GM12801 (cell line): Measurements from ENCODE around the gene KNDC1.

Experiments used
- TF ChIP-seq, protein P1 (sequence below): IDR thresholded peaks from one replicate; pipeline ENCODE4 v1.5.1; 2011; ENCODE audit warnings: control low read depth; ENCODE audit not compliant: insufficient read length; ENCODE audit errors: extremely low read depth

Gene KNDC1

DNA sequence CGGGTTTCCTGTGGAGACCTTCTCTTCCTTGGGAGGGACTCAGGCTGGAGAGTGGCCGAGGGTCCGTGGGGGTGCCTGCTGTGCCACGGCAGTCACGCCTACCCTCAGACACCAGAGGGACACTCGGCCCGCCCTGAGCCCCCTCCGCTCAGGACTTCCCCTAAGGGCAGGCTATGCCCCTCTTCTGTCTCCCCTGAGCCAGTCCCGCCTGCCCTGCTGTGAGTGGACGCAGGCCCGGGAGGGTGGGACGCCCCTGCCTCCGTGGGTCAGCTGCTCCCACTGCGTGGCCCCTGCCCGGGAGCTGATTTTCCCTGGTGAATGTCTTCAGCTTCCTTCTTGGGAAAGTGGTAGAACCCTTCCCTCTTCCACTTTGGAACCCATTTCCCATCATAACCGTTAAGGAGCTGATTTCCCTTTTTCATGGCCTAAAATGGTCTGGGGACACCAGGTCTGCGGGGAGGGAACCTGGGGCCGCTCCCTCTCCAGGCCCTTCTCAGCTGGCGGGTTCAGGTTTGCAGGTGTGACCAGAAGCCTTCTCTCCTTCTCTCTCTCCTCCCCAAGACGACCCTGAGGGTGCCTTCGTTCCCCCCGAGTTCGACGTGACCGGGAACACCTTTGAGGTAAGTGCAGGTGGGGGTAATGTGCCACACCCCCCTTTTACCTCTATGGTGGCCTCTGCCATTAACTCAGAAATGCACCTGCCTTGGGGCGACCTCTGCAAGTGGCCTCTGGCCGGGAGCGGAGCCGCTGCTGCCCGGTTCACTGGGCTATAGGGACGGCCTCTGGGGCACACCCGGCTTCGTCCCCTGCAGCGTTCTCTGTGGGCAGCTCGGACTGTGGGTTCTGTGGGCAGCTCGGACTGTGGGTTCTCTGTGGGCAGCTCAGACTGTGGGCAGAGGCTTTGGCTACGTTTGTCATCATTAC is 7.9 kb downstream of the KNDC1 start:
- TF ChIP-seq, protein P1, sequence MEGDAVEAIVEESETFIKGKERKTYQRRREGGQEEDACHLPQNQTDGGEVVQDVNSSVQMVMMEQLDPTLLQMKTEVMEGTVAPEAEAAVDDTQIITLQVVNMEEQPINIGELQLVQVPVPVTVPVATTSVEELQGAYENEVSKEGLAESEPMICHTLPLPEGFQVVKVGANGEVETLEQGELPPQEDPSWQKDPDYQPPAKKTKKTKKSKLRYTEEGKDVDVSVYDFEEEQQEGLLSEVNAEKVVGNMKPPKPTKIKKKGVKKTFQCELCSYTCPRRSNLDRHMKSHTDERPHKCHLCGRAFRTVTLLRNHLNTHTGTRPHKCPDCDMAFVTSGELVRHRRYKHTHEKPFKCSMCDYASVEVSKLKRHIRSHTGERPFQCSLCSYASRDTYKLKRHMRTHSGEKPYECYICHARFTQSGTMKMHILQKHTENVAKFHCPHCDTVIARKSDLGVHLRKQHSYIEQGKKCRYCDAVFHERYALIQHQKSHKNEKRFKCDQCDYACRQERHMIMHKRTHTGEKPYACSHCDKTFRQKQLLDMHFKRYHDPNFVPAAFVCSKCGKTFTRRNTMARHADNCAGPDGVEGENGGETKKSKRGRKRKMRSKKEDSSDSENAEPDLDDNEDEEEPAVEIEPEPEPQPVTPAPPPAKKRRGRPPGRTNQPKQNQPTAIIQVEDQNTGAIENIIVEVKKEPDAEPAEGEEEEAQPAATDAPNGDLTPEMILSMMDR, result no peak

GRCh38 chr10:133168617-133169031 is 8.6 kb downstream of the KNDC1 start:
- TF ChIP-seq, protein P1, result no peak

GRCh38 chr10:133169173-133169947 is 9.3 kb downstream of the KNDC1 start:
- TF ChIP-seq, protein P1, result no peak

GRCh38 chr10:133170092-133170491 is 10.1 kb downstream of the KNDC1 start:
- TF ChIP-seq, protein P1, result no peak

GRCh38 chr10:133173860-133174640 is 14.0 kb downstream of the KNDC1 start:
- TF ChIP-seq, protein P1, result no peak

DNA sequence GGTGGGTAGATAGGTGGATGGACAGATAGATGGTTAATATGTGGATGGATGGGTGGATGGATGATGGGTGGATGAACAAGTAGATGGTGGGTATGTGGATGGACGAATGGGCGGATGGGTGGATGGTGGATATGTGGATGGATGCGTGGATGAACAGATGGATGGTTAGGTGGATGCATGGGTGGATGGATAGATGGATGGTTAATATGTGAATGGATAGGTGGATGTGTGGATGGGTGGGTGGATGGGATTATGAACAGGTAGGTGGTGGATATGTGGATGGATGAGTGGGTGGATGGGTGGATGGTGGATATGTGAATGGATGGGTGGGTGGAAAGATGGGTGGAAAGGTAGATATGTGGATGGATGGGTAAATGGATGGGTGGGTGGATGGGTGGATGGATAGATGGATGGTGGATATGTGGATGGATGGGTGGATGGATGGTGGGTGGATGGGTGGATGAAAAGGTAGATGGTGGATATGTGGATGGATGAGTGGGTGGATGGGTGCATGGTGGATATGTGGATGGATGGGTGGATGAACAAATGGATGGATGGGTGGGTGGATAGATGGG is 14.8 kb downstream of the KNDC1 start:
- TF ChIP-seq, protein P1, result no peak
